ENCODE results near the gene LRRC25.
"Not testable (repeated sequence)": the region's sequence is repeated elsewhere in the genome, so short reads cannot be mapped to it uniquely, and the experiment has no call there.

- not testable (repeated sequence) for TF ChIP-seq NFYB (IDR thresholded peaks at IDR 0.05; ENCODE audit: insufficient read depth, low read depth, low read length); CREM (IDR thresholded peaks at IDR 0.05; ENCODE audit: low read depth); RAD51 (IDR thresholded peaks at IDR 0.05); TAF1 (IDR thresholded peaks at IDR 0.05; ENCODE audit: borderline replicate concordance, low read depth, low read length); RB1 (IDR thresholded peaks at IDR 0.05; ENCODE audit: borderline replicate concordance)
Measured at GRCh38 chr19:18364277-18364825, 33.1 kb downstream of the LRRC25 start.
